Breast epithelium (tissue), 4 donors: ENCODE data around the gene SLC27A4. TPM values are rescaled to one million over a fixed set of nuclear protein-coding genes. Genes with fewer than 3 reads are reported as not detected.
"Not testable (repeated sequence)": the region's sequence is repeated elsewhere in the genome, so short reads cannot be mapped to it uniquely, and the experiment has no call there.

ENCODE experiments used
- DNase-seq, 2 donors: peaks; one replicate each; pipeline ENCODE4 v3.0.0-alpha.2; 2019; ENCODE audit warnings: low spot score in 2 of 2
- H3K27ac ChIP-seq, 2 donors: fragments of 200-600 bp; sonication (generic) in 1 of 2; one replicate each; pipeline ENCODE4 v1.5.1; 2016 to 2019; ENCODE audit warnings: mild to moderate bottlenecking in 1 of 2
- H3K27me3 ChIP-seq, 2 donors: fragments of 200-600 bp; sonication (generic) in 1 of 2; one replicate each; pipeline versions ENCODE4 v1.5.1 to v1.6.0; 2017 to 2019; ENCODE audit warnings: control low read depth in 1 of 2, mild to moderate bottlenecking in 1 of 2
- H3K36me3 ChIP-seq: fragments of 200-600 bp; one replicate; pipeline ENCODE4 v1.5.1; 2019
- H3K4me1 ChIP-seq, 2 donors: fragments of 200-600 bp; sonication (generic); one replicate each; pipeline ENCODE4 v1.5.1; 2016 to 2019; ENCODE audit warnings: control low read depth in 1 of 2
- H3K4me3 ChIP-seq, 3 donors: fragments of 200-600 bp; sonication (generic); 1 replicate in 2 of 3; 2 replicates in 1 of 3; pipeline ENCODE4 v1.5.1; 2016 to 2019; ENCODE audit warnings: mild to moderate bottlenecking in 3 of 3, moderate library complexity in 2 of 3
- H3K9me3 ChIP-seq, 2 donors: fragments of 200-600 bp; sonication (generic) in 1 of 2; one replicate each; pipeline ENCODE4 v1.5.1; 2016 to 2019; ENCODE audit warnings: control low read depth in 1 of 2
- POLR2A ChIP-seq: fragments of 450-650 bp; IDR thresholded peaks from one replicate; pipeline ENCODE4 v1.6.1; 2016; ENCODE audit warnings: antibody characterized with exemption, mild to moderate bottlenecking, moderate library complexity
- POLR2AphosphoS5 ChIP-seq, 3 donors: sonication (generic); formaldehyde crosslinking; IDR thresholded peaks; one replicate each; pipeline ENCODE4 v1.6.1; 2017; ENCODE audit warnings: antibody characterized with exemption in 3 of 3
- intact Hi-C: fragments of 100-400 bp; cut with DNase I; formaldehyde crosslinking; loops from one replicate; pipeline ENCODE4 v1.15.1; 2023; ENCODE audit warnings: low total_unique reads
- total RNA-seq, 3 donors: library from RNA; depleted of rRNA; stranded (reverse); fragments of >200 nt; gene quantifications; one replicate each; pipeline ENCODE4 v1.1.0, GENCODE V29; 2016
- TF ChIP-seq, protein P1 (sequence below), 3 donors: fragments of 450-650 bp; IDR thresholded peaks; one replicate each; pipeline ENCODE4 v1.5.1; 2016 to 2017; ENCODE audit warnings: antibody characterized with exemption in 3 of 3, mild to moderate bottlenecking in 3 of 3, moderate library complexity in 3 of 3

Gene SLC27A4
- total RNA-seq, 3 donors from 2014 or later: 11.3 to 18.7 (median 15.8) TPM

DNA sequence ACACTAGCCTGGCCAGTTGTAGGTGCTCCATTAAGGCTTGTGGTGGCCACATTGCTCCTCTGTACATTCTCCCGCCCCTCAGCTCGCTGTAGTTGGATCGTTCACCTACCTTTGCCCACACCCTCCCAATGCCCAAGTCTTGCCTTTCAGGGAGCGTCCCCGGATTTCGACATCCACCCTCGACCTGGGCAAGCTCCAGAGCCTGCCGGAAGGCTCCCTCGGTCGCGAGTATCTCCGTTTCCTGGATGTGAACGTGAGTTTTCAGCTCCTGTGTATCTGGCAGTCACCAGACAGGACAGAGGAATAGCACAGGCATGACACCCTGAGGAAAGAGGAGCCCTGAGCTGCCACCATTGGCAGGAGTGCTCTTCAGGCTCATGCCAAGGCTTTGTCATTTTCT lies 14.7 kb upstream of the SLC27A4 start:
- DNase-seq: no peak
- Histone ChIP-seq H3K4me3 (no peak overlapping the region), H3K27me3 (no peaks in the 10 kb centered on the region), H3K9me3 (no peaks in the 10 kb centered on the region), H3K36me3 (no peaks in the 10 kb centered on the region), H3K4me1 (peaks cover 3 to 20% of the 10 kb centered on the region in 2 donors), H3K27ac (no peak overlapping the region)
- TF ChIP-seq POLR2A (no peak), POLR2AphosphoS5 (IDR thresholded peaks at IDR 0.05) (no peak)
- TF ChIP-seq, protein P1, sequence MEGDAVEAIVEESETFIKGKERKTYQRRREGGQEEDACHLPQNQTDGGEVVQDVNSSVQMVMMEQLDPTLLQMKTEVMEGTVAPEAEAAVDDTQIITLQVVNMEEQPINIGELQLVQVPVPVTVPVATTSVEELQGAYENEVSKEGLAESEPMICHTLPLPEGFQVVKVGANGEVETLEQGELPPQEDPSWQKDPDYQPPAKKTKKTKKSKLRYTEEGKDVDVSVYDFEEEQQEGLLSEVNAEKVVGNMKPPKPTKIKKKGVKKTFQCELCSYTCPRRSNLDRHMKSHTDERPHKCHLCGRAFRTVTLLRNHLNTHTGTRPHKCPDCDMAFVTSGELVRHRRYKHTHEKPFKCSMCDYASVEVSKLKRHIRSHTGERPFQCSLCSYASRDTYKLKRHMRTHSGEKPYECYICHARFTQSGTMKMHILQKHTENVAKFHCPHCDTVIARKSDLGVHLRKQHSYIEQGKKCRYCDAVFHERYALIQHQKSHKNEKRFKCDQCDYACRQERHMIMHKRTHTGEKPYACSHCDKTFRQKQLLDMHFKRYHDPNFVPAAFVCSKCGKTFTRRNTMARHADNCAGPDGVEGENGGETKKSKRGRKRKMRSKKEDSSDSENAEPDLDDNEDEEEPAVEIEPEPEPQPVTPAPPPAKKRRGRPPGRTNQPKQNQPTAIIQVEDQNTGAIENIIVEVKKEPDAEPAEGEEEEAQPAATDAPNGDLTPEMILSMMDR (IDR thresholded peaks at IDR 0.05): no peak
- intact Hi-C loops: no loop called here

DNA sequence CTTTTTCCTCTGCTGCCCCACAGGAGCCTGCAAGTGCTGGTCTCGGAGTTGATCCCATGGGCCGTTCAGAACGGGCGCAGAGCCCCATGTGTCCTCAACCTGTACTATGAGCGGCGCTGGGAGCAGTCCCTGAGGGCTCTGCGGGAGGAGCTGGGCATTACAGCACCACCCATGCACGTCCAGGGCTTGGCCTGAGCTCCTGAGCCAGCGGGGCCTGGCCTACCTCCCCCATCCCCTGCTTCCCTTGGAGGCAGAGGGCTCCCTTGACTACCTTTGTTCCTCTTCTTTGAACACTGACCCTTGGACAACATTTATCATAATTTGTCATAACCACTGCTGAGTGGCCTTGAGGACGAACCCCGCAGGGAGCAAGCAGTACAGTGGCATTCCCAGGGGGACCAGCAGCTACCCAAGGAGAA lies 6.9 kb upstream of the SLC27A4 start:
- Histone ChIP-seq H3K4me1 (no peaks in the 10 kb centered on the region), H3K27ac (no peak overlapping the region), H3K9me3 (no peaks in the 10 kb centered on the region), H3K4me3 (no peak overlapping the region), H3K27me3 (no peaks in the 10 kb centered on the region), H3K36me3 (no peaks in the 10 kb centered on the region)
- TF ChIP-seq POLR2AphosphoS5 (IDR thresholded peaks at IDR 0.05) (no peak), POLR2A (no peak)
- TF ChIP-seq, protein P1 (IDR thresholded peaks at IDR 0.05): no peak
- DNase-seq: no peak
- intact Hi-C loops: no loop called here

DNA sequence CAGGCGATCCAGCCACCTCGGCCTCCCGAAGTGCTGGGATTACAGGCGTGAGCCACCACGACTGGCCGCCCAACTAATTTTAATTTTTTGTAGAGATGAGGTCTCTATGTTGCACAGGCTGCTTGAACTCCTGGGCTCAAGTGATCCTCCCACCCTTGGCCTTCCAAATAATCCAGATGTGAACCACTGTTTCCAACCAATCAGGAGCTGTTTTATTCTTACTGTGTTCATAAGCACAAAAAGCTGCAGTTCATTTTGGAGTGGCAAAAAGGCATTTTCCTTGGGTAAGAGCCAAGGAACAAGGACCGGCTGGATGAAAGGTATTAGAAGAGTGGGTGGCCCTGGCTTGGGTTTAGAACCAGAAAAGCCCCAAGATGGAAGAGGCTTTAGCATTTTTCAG lies 5.2 kb upstream of the SLC27A4 start:
- intact Hi-C loops: no loop called here
- no peak overlapping the region for H3K27ac ChIP-seq

DNA sequence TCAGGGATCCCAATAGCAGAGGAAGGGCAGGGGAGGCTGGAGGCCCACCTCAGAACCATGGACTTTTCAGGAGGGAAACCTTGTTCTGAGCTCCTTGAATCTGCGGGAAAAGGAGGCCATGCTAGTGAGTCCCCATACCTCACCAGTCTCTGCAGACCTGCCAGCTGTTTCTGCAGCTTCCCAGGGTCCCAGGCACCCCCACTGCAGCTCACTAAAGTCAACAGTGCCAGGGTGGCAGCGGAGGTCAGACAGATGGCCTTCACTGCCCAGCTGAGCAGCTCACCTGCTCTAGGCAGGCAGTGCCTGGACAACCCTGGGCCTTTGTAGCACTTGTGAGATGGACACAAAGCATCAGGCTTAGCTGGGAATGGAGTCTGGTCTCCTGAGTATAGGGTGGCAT lies 4.4 kb upstream of the SLC27A4 start:
- no peaks in the 10 kb centered on the region for H3K27me3 ChIP-seq
- no peaks in the 10 kb centered on the region for H3K4me1 ChIP-seq
- intact Hi-C loops: no loop called here
- TF ChIP-seq POLR2A: no peak
- TF ChIP-seq POLR2AphosphoS5 (IDR thresholded peaks at IDR 0.05): no peak
- TF ChIP-seq, protein P1 (IDR thresholded peaks at IDR 0.05): no peak
- H3K9me3 ChIP-seq: no peaks in the 10 kb centered on the region
- no peak for DNase-seq
- no peak overlapping the region for H3K4me3 ChIP-seq
- H3K27ac ChIP-seq: no peak overlapping the region
- no peaks in the 10 kb centered on the region for H3K36me3 ChIP-seq

More for the DNA sequence above, 5.2 kb upstream of the SLC27A4 start:
- TF ChIP-seq POLR2A: no peak
- TF ChIP-seq POLR2AphosphoS5 (IDR thresholded peaks at IDR 0.05): no peak
- TF ChIP-seq, protein P1 (IDR thresholded peaks at IDR 0.05): no peak
- Histone ChIP-seq H3K27me3 (no peaks in the 10 kb centered on the region), H3K4me1 (no peaks in the 10 kb centered on the region), H3K9me3 (no peaks in the 10 kb centered on the region), H3K36me3 (no peaks in the 10 kb centered on the region), H3K4me3 (no peak overlapping the region)
- DNase-seq: no peak

DNA sequence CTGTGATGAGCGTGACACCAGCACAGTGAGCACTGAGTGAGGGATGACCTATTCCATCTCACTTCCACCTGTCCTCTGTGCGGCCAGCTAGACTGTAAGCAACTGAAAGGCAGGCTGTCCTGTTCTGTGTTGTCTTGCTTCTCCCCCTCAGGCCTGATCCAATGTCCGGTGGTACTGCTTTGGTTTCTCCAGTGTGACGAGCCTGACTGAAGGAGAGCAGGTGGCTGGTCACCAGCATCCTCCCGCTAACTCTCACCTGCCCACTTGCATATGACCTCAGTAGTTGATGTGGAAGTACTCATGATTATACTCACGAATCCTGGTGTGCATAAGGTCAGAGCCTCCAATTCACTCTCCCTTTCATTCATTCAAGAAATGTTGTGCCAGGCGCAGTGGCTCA lies 2.4 kb upstream of the SLC27A4 start:
- TF ChIP-seq, protein P1 (IDR thresholded peaks at IDR 0.05): no peak
- TF ChIP-seq POLR2AphosphoS5 (IDR thresholded peaks at IDR 0.05) (no peak), POLR2A (no peak)
- intact Hi-C loops: no loop called here

DNA sequence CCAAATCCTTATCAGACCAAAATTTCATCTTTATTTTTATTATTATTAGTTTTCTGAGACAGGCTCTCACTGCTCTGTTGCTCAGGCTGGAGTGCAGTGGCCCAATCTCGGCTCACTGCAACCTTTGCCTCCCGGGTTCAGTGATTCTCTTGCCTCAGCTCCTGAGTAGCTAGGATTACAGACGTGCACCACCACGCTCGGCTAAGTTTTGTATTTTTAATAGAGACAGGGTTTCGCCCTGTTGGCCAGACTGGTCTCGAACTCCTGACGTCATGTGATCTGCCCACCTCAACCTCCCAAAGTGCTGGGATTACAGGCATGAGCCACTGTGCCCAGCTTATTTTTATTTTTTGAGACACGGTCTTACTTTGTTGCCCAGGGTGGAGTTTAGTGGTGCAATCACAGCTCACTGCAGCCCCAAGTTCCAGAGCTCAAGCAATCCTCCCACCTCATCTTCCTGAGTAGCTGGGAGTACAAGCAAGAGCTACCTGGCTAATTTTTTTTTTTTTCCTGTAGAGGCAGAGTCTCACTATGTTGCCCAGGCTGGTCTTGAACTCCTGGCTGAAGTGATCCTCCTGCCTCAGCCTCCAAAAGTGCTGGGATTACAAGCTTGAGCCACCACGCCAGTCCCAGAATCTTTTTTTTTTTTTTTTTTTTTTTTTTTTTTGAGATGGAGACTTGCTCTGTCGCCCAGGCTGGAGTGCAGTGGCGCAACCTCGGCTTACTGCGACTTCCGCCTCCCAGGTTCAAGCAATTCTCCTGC lies 1.3 kb upstream of the SLC27A4 start:
- H3K9me3 ChIP-seq, H3K36me3 ChIP-seq, DNase-seq, H3K4me1 ChIP-seq, H3K27ac ChIP-seq, H3K4me3 ChIP-seq, H3K27me3 ChIP-seq, intact Hi-C loops: not testable (repeated sequence)

More for the DNA sequence above, 2.4 kb upstream of the SLC27A4 start:
- H3K4me1 ChIP-seq: no peaks in the 10 kb centered on the region
- no peak overlapping the region for H3K4me3 ChIP-seq
- H3K9me3 ChIP-seq: no peaks in the 10 kb centered on the region
- no peaks in the 10 kb centered on the region for H3K36me3 ChIP-seq
- H3K27me3 ChIP-seq: no peaks in the 10 kb centered on the region
- H3K27ac ChIP-seq: no peak overlapping the region
- DNase-seq: no peak
